GM23248 (cell line): ENCODE measurements around the gene ACACA.

Source experiments
- EZH2 ChIP-seq: fragments of 200-600 bp; sonication (generic); IDR thresholded peaks from 2 replicates; pipeline ENCODE4 v1.6.1; 2018; ENCODE audit warnings: antibody characterized with exemption, mild to moderate bottlenecking; ENCODE audit not compliant: insufficient read depth, poor library complexity, severe bottlenecking
- EZH2phosphoT487 ChIP-seq: fragments of 200-600 bp; sonication (generic); IDR thresholded peaks from 2 replicates; pipeline ENCODE4 v1.6.1; 2018; ENCODE audit warnings: antibody characterized with exemption, moderate library complexity, mild to moderate bottlenecking, low read depth; ENCODE audit not compliant: insufficient read depth

- TF ChIP-seq EZH2 = no peak
- TF ChIP-seq EZH2phosphoT487 = no peak
These were observed 351.7 kb downstream of the ACACA start for GRCh38 chr17:37054894-37055293.
